AG09309 (cell line): ENCODE results near the gene PSKH1.

Source experiments
- DNase-seq: peaks from one replicate; pipeline ENCODE4 v3.0.0-alpha.2; 2010; ENCODE audit warnings: low read depth
- H3K4me3 ChIP-seq: 2 replicates; pipeline ENCODE4 v1.5.1; 2011; ENCODE audit warnings: mild to moderate bottlenecking, low read depth, low read length, moderate library complexity; ENCODE audit not compliant: control insufficient read depth
- CTCF ChIP-seq: IDR thresholded peaks from 2 replicates; pipeline ENCODE4 v1.5.1; 2011; ENCODE audit warnings: mild to moderate bottlenecking, low read depth, low read length, inconsistent platforms; ENCODE audit not compliant: insufficient read depth, control insufficient read depth; ENCODE audit errors: missing control alignments

The PSKH1 gene

GRCh38 chr16:67977469-67978227, 84.6 kb downstream of the PSKH1 start:
- no peak overlapping the region for H3K4me3 ChIP-seq
- TF ChIP-seq CTCF: no peak
- no peak for DNase-seq
